IPS DF 6.9 (cell line): ENCODE measurements around the gene SEMA4A.

Experiments used
- DNase-seq: peaks from one replicate; pipeline ENCODE4 v3.0.0-alpha.2; 2013; ENCODE audit warnings: low read depth, low spot score
- H3K27ac ChIP-seq: one replicate; pipeline ENCODE4 v1.5.1; 2013; ENCODE audit warnings: low read length, control low read depth
- H3K27me3 ChIP-seq: 2 replicates; pipeline ENCODE4 v1.6.1; 2013; ENCODE audit warnings: mild to moderate bottlenecking, low read length; ENCODE audit not compliant: control insufficient read depth, insufficient read depth
- H3K36me3 ChIP-seq: 2 replicates; pipeline ENCODE4 v1.6.1; 2013; ENCODE audit warnings: low read length; ENCODE audit not compliant: control insufficient read depth, insufficient read depth
- H3K4me1 ChIP-seq: 2 replicates; pipeline ENCODE4 v1.6.1; 2013; ENCODE audit warnings: low read length; ENCODE audit not compliant: control insufficient read depth, insufficient read depth
- H3K4me3 ChIP-seq: 2 replicates; pipeline ENCODE4 v1.5.1; 2013; ENCODE audit warnings: mild to moderate bottlenecking, low read length
- H3K9me3 ChIP-seq: 2 replicates; pipeline ENCODE4 v1.6.1; 2013; ENCODE audit warnings: low read length, inconsistent platforms; ENCODE audit not compliant: control insufficient read depth, insufficient read depth
- WGBS: extraction: QIAGEN DNeasy Blood & Tissue Kit; methylation state at CpG from one replicate; pipeline ENCODE4 v1.1.7; 2013; ENCODE audit warnings: mixed read lengths, missing lambda C conversion rate; ENCODE audit not compliant: insufficient read length, insufficient coverage; 5-methylcytosine and 5-hydroxymethylcytosine counted together

Gene SEMA4A

GRCh38 chr1:156143765-156144489 is 9.5 kb upstream of the SEMA4A start:
- Histone ChIP-seq H3K27ac (no peak overlapping the region), H3K4me3 (no peak overlapping the region), H3K9me3 (no peaks in the 10 kb centered on the region), H3K36me3 (no peaks in the 10 kb centered on the region), H3K4me1 (peaks cover 4% of the 10 kb centered on the region; the same call in 1 of the 2 replicates), H3K27me3 (no peaks in the 10 kb centered on the region)
- DNase-seq = no peak
- no CpG with 5 or more reads among the region's 11 CpGs for WGBS

- no CpG with 5 or more reads among the region's 5 CpGs for WGBS
- Histone ChIP-seq H3K9me3 (no peaks in the 10 kb centered on the region), H3K27me3 (no peaks in the 10 kb centered on the region), H3K4me1 (peaks cover 10% of the 10 kb centered on the region; the same call in 1 of the 2 replicates), H3K36me3 (no peaks in the 10 kb centered on the region), H3K27ac (no peak overlapping the region), H3K4me3 (no peak overlapping the region)
- DNase-seq = no peak
Measured at GRCh38 chr1:156144742-156145141, 8.6 kb upstream of the SEMA4A start.

- Histone ChIP-seq H3K4me3 (no peak overlapping the region), H3K27ac (no peak overlapping the region), H3K9me3 (no peaks in the 10 kb centered on the region), H3K36me3 (no peaks in the 10 kb centered on the region), H3K4me1 (peaks cover 13% of the 10 kb centered on the region; the same call in 1 of the 2 replicates), H3K27me3 (no peaks in the 10 kb centered on the region)
- no CpG with 5 or more reads among the region's 2 CpGs for WGBS
- no peak for DNase-seq
Measured at GRCh38 chr1:156145650-156146019, 7.8 kb upstream of the SEMA4A start.

GRCh38 chr1:156146020-156146768 is 7.2 kb upstream of the SEMA4A start:
- no peaks in the 10 kb centered on the region for H3K9me3 ChIP-seq
- no CpG with 5 or more reads among the region's 13 CpGs for WGBS
- H3K4me1 ChIP-seq = peaks cover 13% of the 10 kb centered on the region; the same call in 1 of the 2 replicates
- H3K27me3 ChIP-seq = no peaks in the 10 kb centered on the region
- H3K36me3 ChIP-seq = no peaks in the 10 kb centered on the region
- no peak for DNase-seq
- H3K4me3 ChIP-seq = no peak overlapping the region
- no peak overlapping the region for H3K27ac ChIP-seq

GRCh38 chr1:156146769-156147405 is 6.5 kb upstream of the SEMA4A start:
- DNase-seq = no peak
- H3K36me3 ChIP-seq = no peaks in the 10 kb centered on the region
- H3K9me3 ChIP-seq = no peaks in the 10 kb centered on the region
- no peak overlapping the region for H3K27ac ChIP-seq
- WGBS = no CpG with 5 or more reads among the region's 9 CpGs
- no peaks in the 10 kb centered on the region for H3K27me3 ChIP-seq
- H3K4me3 ChIP-seq = no peak overlapping the region
- peaks cover 13% of the 10 kb centered on the region; the same call in 1 of the 2 replicates for H3K4me1 ChIP-seq

- Histone ChIP-seq H3K4me1 (peaks cover 13% of the 10 kb centered on the region; the same call in 1 of the 2 replicates), H3K36me3 (no peaks in the 10 kb centered on the region), H3K27me3 (no peaks in the 10 kb centered on the region), H3K27ac (no peak overlapping the region), H3K4me3 (no peak overlapping the region), H3K9me3 (no peaks in the 10 kb centered on the region)
- DNase-seq = no peak
- no CpG with 5 or more reads among the region's 6 CpGs for WGBS
Measured at GRCh38 chr1:156148216-156148615, 5.2 kb upstream of the SEMA4A start.

- Histone ChIP-seq H3K27ac (no peak overlapping the region), H3K4me1 (peaks cover 13% of the 10 kb centered on the region; the same call in 1 of the 2 replicates), H3K9me3 (no peaks in the 10 kb centered on the region), H3K36me3 (no peaks in the 10 kb centered on the region), H3K27me3 (no peaks in the 10 kb centered on the region), H3K4me3 (no peak overlapping the region; the same call in 1 of the 2 replicates)
- no CpG with 5 or more reads among the region's 20 CpGs for WGBS
- peak; percentile 93 for DNase-seq
Measured at GRCh38 chr1:156149374-156150332, 3.7 kb upstream of the SEMA4A start.

- no peak for DNase-seq
- Histone ChIP-seq H3K36me3 (no peaks in the 10 kb centered on the region), H3K9me3 (no peaks in the 10 kb centered on the region), H3K27me3 (no peaks in the 10 kb centered on the region), H3K27ac (no peak overlapping the region), H3K4me3 (no peak overlapping the region), H3K4me1 (peaks cover 13% of the 10 kb centered on the region; the same call in 1 of the 2 replicates)
- no CpG with 5 or more reads among the region's 10 CpGs for WGBS
Measured at GRCh38 chr1:156150333-156151011, 2.9 kb upstream of the SEMA4A start.

- H3K36me3 ChIP-seq = no peaks in the 10 kb centered on the region
- no peaks in the 10 kb centered on the region for H3K27me3 ChIP-seq
- no peak overlapping the region for H3K27ac ChIP-seq
- DNase-seq = no peak
- no peak overlapping the region for H3K4me3 ChIP-seq
- no CpG with 5 or more reads among the region's 6 CpGs for WGBS
- peaks cover 13% of the 10 kb centered on the region; the same call in 1 of the 2 replicates for H3K4me1 ChIP-seq
- H3K9me3 ChIP-seq = no peaks in the 10 kb centered on the region
Measured at GRCh38 chr1:156151093-156151688, 2.2 kb upstream of the SEMA4A start.
